RPMI7951 (cell line): ENCODE data around the gene ETS2. TPM values are rescaled to one million over a fixed set of nuclear protein-coding genes. Genes with fewer than 3 reads are reported as not detected.
"Not testable (repeated sequence)": the region's sequence is repeated elsewhere in the genome, so short reads cannot be mapped to it uniquely, and the experiment has no call there.

Experiments used
- DNase-seq: peaks from one replicate; pipeline ENCODE4 v3.0.0-alpha.2; 2012; ENCODE audit warnings: low read depth
- total RNA-seq: library from RNA; depleted of rRNA; stranded (reverse); fragments of >200 nt; shearing (Covaris generic); gene quantifications from 2 replicates; pipeline ENCODE4 v1.2.3, GENCODE V29; 2014

Gene ETS2
- total RNA-seq, 1 experiment from 2014 or later, result 16.0 TPM

- peak; percentile 58 for DNase-seq
Observed at GRCh38 chr21:38817371-38818324, 11.9 kb downstream of the ETS2 start.

- no peak for DNase-seq
Observed at GRCh38 chr21:38818325-38818723, 12.6 kb downstream of the ETS2 start.

GRCh38 chr21:38819051-38819718, 13.5 kb downstream of the ETS2 start:
- no peak for DNase-seq

GRCh38 chr21:38819719-38820159, 14.0 kb downstream of the ETS2 start:
- DNase-seq, result peak; percentile 37

- no peak for DNase-seq
Observed at GRCh38 chr21:38820471-38821239, 14.9 kb downstream of the ETS2 start.

GRCh38 chr21:38821248-38821647, 15.5 kb downstream of the ETS2 start:
- no peak for DNase-seq

- no peak for DNase-seq
Observed at GRCh38 chr21:38821959-38822682, 16.4 kb downstream of the ETS2 start.

- no peak for DNase-seq
Observed at GRCh38 chr21:38822778-38823238, 17.1 kb downstream of the ETS2 start.

- DNase-seq, result no peak
Observed at GRCh38 chr21:38823737-38824123, 18.0 kb downstream of the ETS2 start.

- DNase-seq, result peak; percentile 49
Observed at GRCh38 chr21:38824124-38824822, 18.5 kb downstream of the ETS2 start.

GRCh38 chr21:38825269-38825668, 19.5 kb downstream of the ETS2 start:
- no peak for DNase-seq

- DNase-seq, result no peak
Observed at GRCh38 chr21:38825921-38826320, 20.2 kb downstream of the ETS2 start.

GRCh38 chr21:38828111-38828510, 22.4 kb downstream of the ETS2 start:
- DNase-seq, result not testable (repeated sequence)

- DNase-seq, result no peak
Observed at GRCh38 chr21:38830671-38831525, 25.2 kb downstream of the ETS2 start.

GRCh38 chr21:38831526-38832467, 26.1 kb downstream of the ETS2 start:
- DNase-seq, result peak; percentile 89

GRCh38 chr21:38832664-38833063, 26.9 kb downstream of the ETS2 start:
- DNase-seq, result no peak

- DNase-seq, result no peak
Observed at GRCh38 chr21:38833117-38833516, 27.4 kb downstream of the ETS2 start.

- no peak for DNase-seq
Observed at GRCh38 chr21:38834725-38835124, 29.0 kb downstream of the ETS2 start.
